Left ventricle myocardium inferior (tissue), 1 donor: ENCODE measurements around the gene AMACR. TPM values are rescaled to one million over a fixed set of nuclear protein-coding genes. Genes with fewer than 3 reads are reported as not detected.

Experiments
- DNase-seq: peaks from one replicate; pipeline ENCODE4 v3.0.0-alpha.2; 2020
- H3K27ac ChIP-seq: fragments of 200-600 bp; replicated peaks from 2 replicates; pipeline ENCODE4 v1.8.0; 2021
- H3K27me3 ChIP-seq: fragments of 200-600 bp; 2 replicates; pipeline ENCODE4 v1.8.0; 2021; ENCODE audit warnings: low read depth
- H3K36me3 ChIP-seq: fragments of 200-600 bp; 2 replicates; pipeline ENCODE4 v1.8.0; 2021
- H3K4me1 ChIP-seq: fragments of 200-600 bp; 2 replicates; pipeline ENCODE4 v1.8.0; 2021
- H3K4me3 ChIP-seq: fragments of 200-600 bp; 2 replicates; pipeline ENCODE4 v1.8.0; 2021; ENCODE audit warnings: mild to moderate bottlenecking, moderate library complexity
- H3K9me3 ChIP-seq: fragments of 200-600 bp; replicated peaks from 2 replicates; pipeline ENCODE4 v1.8.0; 2021
- CTCF ChIP-seq: fragments of 200-600 bp; IDR thresholded peaks from 2 replicates; pipeline ENCODE4 v1.8.0; 2021; ENCODE audit warnings: antibody characterized with exemption, mild to moderate bottlenecking, borderline replicate concordance
- intact Hi-C: fragments of 100-400 bp; cut with micrococcal nuclease; formaldehyde crosslinking; loops from one replicate; pipeline ENCODE4 v1.11.0; 2022
- total RNA-seq: library from RNA; stranded (reverse); fragmentation: NEBNext Ultra II Directional; extraction: Animal tissue kit (Norgen Biotek cat#: 25700); gene quantifications from one replicate; pipeline ENCODE4 v1.2.1, GENCODE V29; 2021
- donor health status: DM: no; HTN: yes; CAD: no; lungs with severe emphysema.

AMACR gene
- total RNA-seq, 1 donor from 2014 or later = 6.1 TPM

- TF ChIP-seq CTCF = no peak
- intact Hi-C loops = no loop called here
Observed at GRCh38 chr5:34007201-34007620, 639 bp downstream of the AMACR start.

GRCh38 chr5:34005681-34006080, 2.2 kb downstream of the AMACR start:
- Histone ChIP-seq H3K27me3 (no peaks in the 10 kb centered on the region), H3K9me3 (no peaks in the 10 kb centered on the region), H3K36me3 (peaks cover 18% of the 10 kb centered on the region), H3K4me3 (no peak overlapping the region), H3K4me1 (peaks cover 23% of the 10 kb centered on the region), H3K27ac (no peak overlapping the region)
- intact Hi-C loops = no loop called here
- DNase-seq = no peak
- TF ChIP-seq CTCF = no peak

More at GRCh38 chr5:34007201-34007620, 639 bp downstream of the AMACR start:
- Histone ChIP-seq H3K27ac (peak overlapping the region; percentile 97), H3K4me1 (peaks cover 23% of the 10 kb centered on the region), H3K4me3 (peak overlapping the region; percentile 79), H3K27me3 (no peaks in the 10 kb centered on the region), H3K9me3 (no peaks in the 10 kb centered on the region), H3K36me3 (peaks cover 18% of the 10 kb centered on the region)
- DNase-seq = no peak

- Histone ChIP-seq H3K27me3 (no peaks in the 10 kb centered on the region), H3K4me1 (peaks cover 23% of the 10 kb centered on the region), H3K36me3 (peaks cover 18% of the 10 kb centered on the region), H3K27ac (no peak overlapping the region), H3K4me3 (no peak overlapping the region), H3K9me3 (no peaks in the 10 kb centered on the region)
- DNase-seq = no peak
- intact Hi-C loops = no loop called here
- no peak for TF ChIP-seq CTCF
Observed at GRCh38 chr5:34005211-34005610, 2.6 kb downstream of the AMACR start.

- Histone ChIP-seq H3K9me3 (no peaks in the 10 kb centered on the region), H3K36me3 (peaks cover 18% of the 10 kb centered on the region), H3K4me1 (peaks cover 22% of the 10 kb centered on the region), H3K27ac (no peak overlapping the region), H3K27me3 (no peaks in the 10 kb centered on the region), H3K4me3 (no peak overlapping the region)
- no peak for DNase-seq
- intact Hi-C loops = no loop called here
- TF ChIP-seq CTCF = no peak
Observed at GRCh38 chr5:34003941-34004340, 3.9 kb downstream of the AMACR start.

- no peak for DNase-seq
- peaks cover 18% of the 10 kb centered on the region for H3K36me3 ChIP-seq
- no peak for TF ChIP-seq CTCF
- H3K27me3 ChIP-seq = no peaks in the 10 kb centered on the region
- H3K9me3 ChIP-seq = no peaks in the 10 kb centered on the region
- H3K4me1 ChIP-seq = peaks cover 17% of the 10 kb centered on the region
- H3K27ac ChIP-seq = no peak overlapping the region
- no peak overlapping the region for H3K4me3 ChIP-seq
- intact Hi-C loops = no loop called here
Observed at GRCh38 chr5:34002629-34003328, 5.1 kb downstream of the AMACR start.
